Measurements from ENCODE around the gene CTNNBL1.

CTNNBL1 gene

GRCh38 chr20:37917461-37917860 lies 223.6 kb downstream of the CTNNBL1 start:
- Mint-ChIP-seq H3K36me3 (ENCODE audit: insufficient read depth) (no peaks in the 10 kb centered on the region), H3K4me1 (ENCODE audit: low read depth in 2 of 2) (peaks cover 3 to 8% of the 10 kb centered on the region in 2 donors), H3K27me3 (peaks cover 31 to 79% of the 10 kb centered on the region in 2 donors), H3K27ac (no peak overlapping the region), H3K4me3 (no peak overlapping the region), H3K9me3 (no peaks in the 10 kb centered on the region)
- DNase-seq (no peak), ATAC-seq (replicated peaks) (no peak)

GRCh38 chr20:37918035-37918434 lies 224.2 kb downstream of the CTNNBL1 start:
- DNase-seq (no peak), ATAC-seq (replicated peaks) (no peak)
- Mint-ChIP-seq H3K4me1 (ENCODE audit: low read depth in 2 of 2) (peaks cover 0 to 8% of the 10 kb centered on the region in 2 donors), H3K36me3 (ENCODE audit: insufficient read depth) (no peaks in the 10 kb centered on the region), H3K9me3 (no peaks in the 10 kb centered on the region), H3K4me3 (no peak overlapping the region), H3K27ac (no peak overlapping the region), H3K27me3 (peaks cover 25 to 79% of the 10 kb centered on the region in 2 donors)

GRCh38 chr20:37919389-37920040 lies 225.7 kb downstream of the CTNNBL1 start:
- Mint-ChIP-seq H3K4me1 (ENCODE audit: low read depth in 2 of 2) (peaks cover 0 to 6% of the 10 kb centered on the region in 2 donors), H3K27me3 (peaks cover 16 to 72% of the 10 kb centered on the region in 2 donors), H3K4me3 (no peak overlapping the region), H3K27ac (no peak overlapping the region), H3K9me3 (no peaks in the 10 kb centered on the region), H3K36me3 (ENCODE audit: insufficient read depth) (no peaks in the 10 kb centered on the region)
- DNase-seq (no peak), ATAC-seq (replicated peaks) (no peak)

GRCh38 chr20:37920270-37920669 lies 226.4 kb downstream of the CTNNBL1 start:
- Mint-ChIP-seq H3K4me3 (no peak overlapping the region), H3K9me3 (no peaks in the 10 kb centered on the region), H3K27me3 (peaks cover 16 to 68% of the 10 kb centered on the region in 2 donors), H3K27ac (no peak overlapping the region), H3K36me3 (ENCODE audit: insufficient read depth) (no peaks in the 10 kb centered on the region), H3K4me1 (ENCODE audit: low read depth in 2 of 2) (peaks cover 0 to 2% of the 10 kb centered on the region in 2 donors)
- DNase-seq (no peak), ATAC-seq (replicated peaks) (no peak)

GRCh38 chr20:37920679-37921322 lies 227.0 kb downstream of the CTNNBL1 start:
- Mint-ChIP-seq H3K27me3 (peaks cover 16 to 70% of the 10 kb centered on the region in 2 donors), H3K27ac (no peak overlapping the region), H3K4me3 (no peak overlapping the region), H3K9me3 (no peaks in the 10 kb centered on the region), H3K36me3 (ENCODE audit: insufficient read depth) (no peaks in the 10 kb centered on the region), H3K4me1 (ENCODE audit: low read depth in 2 of 2) (peaks cover 0 to 2% of the 10 kb centered on the region in 2 donors)
- DNase-seq (no peak), ATAC-seq (replicated peaks) (no peak)

- ATAC-seq (replicated peaks): no peak
- DNase-seq: no peak
- H3K27ac Mint-ChIP-seq: no peak overlapping the region
- no peak overlapping the region for H3K4me3 Mint-ChIP-seq
- H3K36me3 Mint-ChIP-seq (ENCODE audit: insufficient read depth): no peaks in the 10 kb centered on the region
- H3K27me3 Mint-ChIP-seq: peaks cover 10 to 66% of the 10 kb centered on the region in 2 donors
- H3K9me3 Mint-ChIP-seq: no peaks in the 10 kb centered on the region
- peaks cover 0 to 2% of the 10 kb centered on the region in 2 donors for H3K4me1 Mint-ChIP-seq (ENCODE audit: low read depth in 2 of 2)
These were observed 227.6 kb downstream of the CTNNBL1 start for GRCh38 chr20:37921341-37921929.
